Activated naive CD4-positive, alpha-beta T cell treated with Interleukin-2 at 50 U/mL for 16 hours (primary cell): ENCODE results near the gene FAM25A.
"Not testable (repeated sequence)": the region's sequence is repeated elsewhere in the genome, so short reads cannot be mapped to it uniquely, and the experiment has no call there.

Experiments
- DNase-seq: peaks from one replicate; pipeline ENCODE4 v3.0.0-alpha.2; 2020

Gene FAM25A

DNA sequence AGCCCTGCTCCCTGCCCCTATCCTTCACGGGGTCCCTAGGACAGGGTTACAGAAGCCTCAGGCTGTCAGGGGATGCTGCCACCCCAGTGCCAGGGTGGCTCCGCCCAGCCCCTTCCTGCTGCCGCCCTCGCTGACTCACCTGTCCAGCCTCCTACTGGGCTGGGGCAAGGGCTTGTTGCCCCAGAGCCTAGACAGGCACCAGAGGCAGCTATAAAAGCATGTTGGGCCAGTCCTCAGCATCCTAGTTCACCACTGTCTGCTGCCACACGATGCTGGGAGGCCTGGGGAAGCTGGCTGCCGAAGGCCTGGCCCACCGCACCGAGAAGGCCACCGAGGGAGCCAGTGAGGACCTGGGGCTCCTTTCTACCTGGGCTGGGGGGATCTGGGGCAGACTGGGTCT, at the start of gene FAM25A:
Gene FAM25A (plus strand): TSS at position 239 of the 400 bp plus-strand sequence. CDS start 31 bp downstream, at position 270.
- not testable (repeated sequence) for DNase-seq

DNA sequence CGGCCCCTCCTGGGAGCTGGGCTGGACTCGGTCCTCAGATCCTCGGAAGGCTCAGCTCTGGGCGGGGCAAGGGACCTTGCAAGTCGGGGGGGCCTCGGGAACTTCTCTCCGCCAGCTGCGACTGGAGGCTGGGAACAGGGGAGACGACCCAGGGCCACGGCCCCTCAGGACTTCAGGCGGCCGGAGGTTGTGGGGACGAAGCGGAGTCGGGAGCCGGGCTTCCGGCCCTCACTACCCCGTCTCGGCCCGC, 49.2 kb upstream of the FAM25A start:
- DNase-seq = no peak

DNA sequence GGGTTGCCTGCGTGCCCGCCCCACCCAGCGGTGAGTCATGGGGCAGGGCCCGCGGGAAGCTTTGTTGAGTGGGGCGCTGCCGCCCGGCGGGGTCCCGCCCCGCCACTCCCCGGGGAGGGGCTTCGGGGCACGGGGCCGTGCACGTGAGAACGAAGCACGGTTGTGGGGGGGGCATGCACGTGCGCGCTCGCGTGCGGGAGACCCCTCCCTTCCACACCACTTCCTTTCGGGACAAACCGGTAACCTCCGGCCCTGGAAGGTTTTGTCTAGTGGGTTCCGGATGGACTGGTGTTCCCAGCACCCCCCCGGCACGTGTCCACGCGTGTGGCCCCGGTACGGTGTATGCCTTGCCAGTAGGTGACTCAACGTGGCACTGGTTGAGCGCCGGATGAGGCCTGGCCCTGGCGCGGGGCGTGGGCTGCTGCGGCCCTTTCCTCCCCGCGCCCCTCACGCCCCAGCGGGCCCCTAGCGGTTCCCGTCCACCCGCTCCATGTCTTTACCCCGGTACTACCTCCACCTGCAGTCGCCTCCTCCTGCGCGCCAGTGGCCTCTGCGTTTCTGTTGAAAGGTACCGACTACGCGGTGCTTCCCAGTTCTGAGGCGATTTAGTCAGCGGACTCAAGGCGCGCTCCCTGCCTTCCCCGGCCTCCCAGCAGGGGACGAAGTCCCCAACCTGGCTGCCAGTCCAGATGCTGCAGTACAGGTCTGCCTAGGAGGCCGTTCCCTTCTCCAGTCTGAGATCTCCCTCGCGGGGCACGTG, 48.7 kb upstream of the FAM25A start:
- peak; percentile 89 for DNase-seq

DNA sequence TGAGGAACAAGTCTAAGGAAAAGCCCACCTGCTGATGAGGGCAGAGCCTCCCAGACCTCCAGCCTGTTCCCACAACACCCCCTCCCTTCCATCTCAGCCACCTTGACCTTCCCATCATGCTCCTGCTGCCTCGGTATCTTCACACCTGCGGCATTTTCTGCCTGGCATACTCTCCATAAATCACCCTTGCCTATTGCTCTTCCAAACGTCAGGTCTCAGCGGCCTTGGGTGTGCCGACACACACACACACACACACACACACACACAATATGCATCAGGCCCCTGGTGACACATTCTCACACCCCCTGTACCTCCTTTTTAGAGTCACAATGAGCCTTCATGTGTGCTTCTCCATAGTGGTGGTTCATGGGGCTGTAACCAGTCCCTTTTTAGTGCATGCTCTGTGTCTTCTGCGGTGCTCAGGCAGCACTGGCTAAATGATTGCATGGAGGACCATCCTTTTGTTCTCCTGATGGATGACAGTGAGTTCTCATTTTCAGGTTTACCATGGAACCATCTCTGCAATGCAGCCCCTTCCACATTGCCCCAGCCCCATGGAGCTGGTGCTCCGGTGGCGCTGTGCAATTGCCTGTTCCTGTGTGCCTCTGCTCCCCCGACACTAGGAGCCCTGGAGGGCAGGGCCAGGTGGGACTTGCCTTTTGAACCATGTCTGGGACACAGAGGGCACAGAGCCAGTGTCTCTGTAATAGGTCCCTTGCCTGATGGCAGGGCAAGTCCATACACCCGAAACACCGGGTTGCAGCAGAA, 47.3 kb upstream of the FAM25A start:
- DNase-seq = no peak

DNA sequence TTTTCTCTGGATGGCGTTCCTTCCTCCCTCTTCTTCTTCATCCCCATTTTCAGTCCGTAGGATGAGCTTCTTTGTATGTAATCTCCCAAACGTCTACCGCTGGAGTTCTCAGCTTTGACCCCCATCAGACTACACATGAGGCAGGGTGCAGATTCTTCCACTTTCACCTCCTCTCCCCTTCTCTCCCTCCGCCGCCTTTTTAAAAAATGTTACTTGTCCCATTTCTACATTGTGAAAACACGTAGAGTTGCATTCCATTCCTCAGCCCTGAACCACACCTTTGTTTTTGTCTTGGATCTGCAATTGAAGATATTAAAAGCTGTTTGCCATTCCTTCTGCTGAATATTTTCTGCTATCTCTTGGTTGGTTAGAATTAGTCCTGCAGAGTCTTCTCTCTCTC, 45.6 kb upstream of the FAM25A start:
- no peak for DNase-seq

DNA sequence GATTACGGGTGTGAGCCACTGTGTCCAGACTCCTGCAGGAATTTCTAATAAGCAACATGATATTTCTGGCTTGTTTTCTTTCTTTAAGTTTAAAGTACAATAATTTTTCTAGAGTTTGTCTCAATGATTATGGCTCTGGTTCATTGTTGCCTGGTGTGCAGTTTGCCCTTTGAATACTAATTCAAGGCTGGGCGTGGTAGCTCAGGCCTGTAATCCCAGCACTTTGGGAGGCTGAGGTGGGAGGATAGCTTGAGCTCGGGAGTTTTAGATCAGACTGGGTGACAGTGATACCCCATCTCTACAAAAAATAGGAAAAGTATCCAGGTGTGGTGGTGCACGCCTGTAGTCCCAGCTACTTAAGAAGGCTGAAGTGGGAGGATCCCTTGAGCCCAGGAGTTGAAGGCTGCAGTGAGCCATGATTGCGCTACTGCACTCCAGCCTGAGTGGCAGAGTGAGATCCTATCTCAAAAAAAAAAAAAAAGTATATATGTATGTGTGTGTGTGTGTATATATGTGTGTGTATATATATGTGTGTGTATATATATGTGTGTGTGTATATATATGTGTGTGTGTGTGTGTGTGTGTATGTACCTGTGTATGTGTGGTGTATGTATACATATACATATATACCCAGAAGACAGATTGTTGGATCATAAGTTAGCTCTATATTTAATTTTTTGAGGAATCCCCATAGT, 43.6 kb upstream of the FAM25A start:
- no peak for DNase-seq

DNA sequence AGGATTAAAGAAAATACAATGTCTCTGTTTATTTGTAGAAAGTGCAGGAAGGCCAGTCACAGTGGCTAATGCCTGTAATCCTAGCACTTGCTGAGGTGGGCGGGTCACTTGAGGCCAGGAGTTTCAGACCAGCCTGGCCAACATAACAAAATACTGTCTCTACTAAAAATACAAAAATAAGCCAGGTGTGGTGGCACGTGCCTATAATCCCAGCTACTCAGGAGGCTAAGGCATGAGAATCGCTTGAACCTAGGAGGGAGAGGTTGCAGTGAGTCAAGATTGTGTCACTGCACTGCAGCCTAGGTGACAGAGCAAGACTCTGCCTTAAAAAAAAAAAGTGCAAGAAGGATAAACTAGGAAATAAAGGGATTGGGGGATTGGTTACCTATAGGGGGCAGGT, 41.6 kb upstream of the FAM25A start:
- not testable (repeated sequence) for DNase-seq

DNA sequence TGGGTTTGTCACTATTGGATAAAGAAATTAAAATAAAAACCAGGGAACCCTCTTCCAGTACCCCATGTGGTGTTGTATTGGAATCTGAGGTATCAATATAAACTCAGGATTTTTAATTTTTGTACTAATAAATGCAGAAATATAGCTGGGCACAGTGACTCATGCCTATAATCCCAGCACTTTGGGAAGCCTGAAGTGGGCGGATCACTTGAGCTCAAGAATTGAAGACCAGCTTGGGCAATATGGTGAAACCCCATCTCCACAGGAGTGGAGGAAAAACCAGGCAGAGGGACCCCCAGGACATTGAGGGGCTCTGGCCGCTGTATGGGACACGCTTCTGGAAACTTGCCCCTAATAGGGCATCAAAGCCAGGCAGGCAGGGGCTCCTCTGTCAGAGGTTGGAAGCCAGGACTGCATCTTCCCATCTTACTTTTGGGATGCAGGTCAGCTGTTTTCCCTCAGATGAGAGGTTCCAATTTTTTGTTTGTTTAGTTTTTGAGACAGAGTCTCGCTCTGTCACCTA, 40.7 kb upstream of the FAM25A start:
- DNase-seq = no peak

DNA sequence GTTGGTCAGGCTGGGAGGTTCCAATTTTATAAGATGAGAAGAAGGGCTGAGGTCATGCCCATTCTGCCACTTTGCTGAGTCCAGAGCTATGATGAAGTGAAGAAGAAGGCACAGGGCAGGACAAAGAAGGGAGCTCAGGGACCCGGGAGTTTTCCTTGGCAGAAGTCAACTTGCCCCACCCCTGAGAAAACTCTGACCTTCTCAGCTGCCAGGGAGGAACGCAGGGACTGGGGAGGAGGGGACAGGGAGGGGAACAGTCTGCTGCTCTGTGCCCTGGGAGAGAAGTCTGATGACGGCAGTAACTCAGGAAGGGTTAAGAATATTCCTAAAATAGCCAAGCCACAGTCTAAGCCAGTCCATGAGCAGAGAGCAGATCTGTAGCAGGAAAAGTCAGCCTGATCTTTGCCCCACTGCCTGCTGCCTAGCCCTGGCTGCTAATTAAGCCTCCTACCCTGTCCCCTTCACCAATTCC, 40.1 kb upstream of the FAM25A start:
- DNase-seq = no peak

DNA sequence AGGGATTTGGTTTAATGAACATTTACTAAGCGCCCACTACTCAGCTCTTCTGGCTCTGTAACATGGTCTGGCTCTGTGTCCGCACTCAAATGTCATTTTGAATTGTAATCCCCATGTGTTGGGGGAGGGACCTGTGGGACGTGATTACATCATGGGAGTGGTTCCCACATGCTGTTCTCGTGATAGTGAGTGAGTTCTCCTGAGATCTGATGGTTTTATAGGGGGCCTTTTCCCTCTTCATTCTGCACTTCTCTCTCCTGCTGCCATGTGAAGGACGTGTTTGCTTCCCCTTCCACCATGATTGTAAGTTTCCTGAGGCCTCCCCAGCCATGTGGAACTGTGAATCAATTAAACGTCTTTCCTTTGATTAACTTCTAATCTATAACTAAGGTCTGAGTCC, 39.1 kb upstream of the FAM25A start:
- DNase-seq = not testable (repeated sequence)

DNA sequence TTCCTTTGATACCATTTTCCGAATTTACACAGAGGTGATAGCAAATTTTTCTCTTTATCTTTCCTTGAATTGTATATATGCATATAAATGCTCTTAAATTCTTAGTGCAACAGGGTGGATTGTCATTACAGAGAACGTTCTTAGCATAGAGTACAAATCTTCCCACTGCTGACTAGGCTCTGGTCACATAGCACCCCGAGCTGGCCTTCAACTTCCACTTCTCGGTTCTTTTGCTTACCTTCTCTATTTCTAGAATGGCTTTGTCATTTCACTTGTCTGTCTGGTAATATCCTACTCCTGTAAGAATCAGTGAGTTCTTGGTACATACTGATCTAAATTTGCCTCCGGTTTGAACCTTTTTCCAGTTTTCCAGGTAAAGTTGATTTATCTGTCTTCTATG, 38.4 kb upstream of the FAM25A start:
- no peak for DNase-seq

DNA sequence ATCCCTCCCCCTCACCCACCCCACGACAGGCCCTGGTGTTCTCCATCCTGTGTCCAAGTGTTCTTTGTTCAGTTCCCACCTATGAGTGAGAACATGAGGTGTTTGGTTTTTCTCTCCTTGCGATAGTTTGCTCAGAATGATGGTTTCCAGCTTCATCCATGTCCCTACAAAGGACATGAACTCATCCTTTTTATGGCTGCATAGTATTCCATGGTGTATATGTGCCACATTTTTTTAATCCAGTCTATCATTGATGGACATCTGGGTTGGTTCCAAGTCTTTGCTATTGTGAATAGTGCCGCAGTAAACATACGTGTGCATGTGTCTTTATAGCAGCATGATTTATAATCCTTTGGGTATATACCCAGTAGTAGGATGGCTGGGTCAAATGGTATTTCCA, 35.6 kb upstream of the FAM25A start:
- not testable (repeated sequence) for DNase-seq

DNA sequence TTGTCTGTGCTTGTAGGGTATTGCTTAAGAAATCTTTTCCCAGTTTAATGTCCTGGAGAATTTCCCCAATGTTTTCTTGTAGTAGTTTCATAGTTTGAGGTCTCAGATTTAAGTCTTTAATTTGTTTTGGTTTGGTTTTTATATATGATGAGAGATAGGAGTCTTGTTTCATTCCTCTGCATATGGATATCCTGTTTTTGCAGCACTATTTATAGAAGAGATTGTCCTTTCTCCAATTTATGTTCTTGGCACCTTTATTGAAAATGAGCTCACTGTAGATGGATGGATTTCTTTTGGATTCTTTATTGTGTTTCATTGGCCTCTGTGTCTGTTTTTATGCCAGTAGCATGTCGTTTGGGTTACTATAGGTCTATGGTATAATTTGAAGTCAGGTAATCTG, 31.6 kb upstream of the FAM25A start:
- DNase-seq = no peak

DNA sequence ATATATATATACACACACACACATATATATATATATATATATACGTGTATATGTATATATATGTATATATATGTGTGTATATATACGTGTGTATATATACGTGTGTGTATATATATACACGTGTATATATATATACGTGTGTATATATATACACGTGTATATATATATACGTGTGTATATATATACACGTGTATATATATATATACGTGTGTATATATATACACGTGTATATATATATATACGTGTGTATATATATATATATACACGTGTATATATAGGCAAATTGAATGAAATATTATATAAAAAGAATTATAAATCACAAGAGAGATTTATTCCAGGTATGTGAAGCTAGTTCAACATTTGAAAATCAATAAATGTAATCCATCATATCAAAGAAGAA, 28.7 kb upstream of the FAM25A start:
- not testable (repeated sequence) for DNase-seq

DNA sequence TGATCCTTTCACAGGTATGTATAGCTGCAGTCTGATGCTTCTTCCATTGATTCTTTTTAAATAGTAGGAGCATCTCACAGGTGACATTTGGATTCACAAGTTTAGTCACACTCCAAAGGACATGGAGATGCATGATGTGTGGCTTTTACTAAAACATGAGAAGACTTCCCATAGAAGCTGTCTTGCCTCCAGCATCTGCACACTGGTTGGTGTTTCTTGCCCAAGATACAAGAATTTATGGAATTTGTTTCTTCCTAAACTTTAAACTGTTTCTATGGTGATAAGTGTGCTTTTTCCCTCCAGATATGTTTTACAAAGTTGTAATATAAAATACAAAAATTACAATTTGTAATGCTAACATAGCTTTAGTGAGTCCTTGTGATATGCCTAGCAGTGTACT, 27.6 kb upstream of the FAM25A start:
- no peak for DNase-seq

DNA sequence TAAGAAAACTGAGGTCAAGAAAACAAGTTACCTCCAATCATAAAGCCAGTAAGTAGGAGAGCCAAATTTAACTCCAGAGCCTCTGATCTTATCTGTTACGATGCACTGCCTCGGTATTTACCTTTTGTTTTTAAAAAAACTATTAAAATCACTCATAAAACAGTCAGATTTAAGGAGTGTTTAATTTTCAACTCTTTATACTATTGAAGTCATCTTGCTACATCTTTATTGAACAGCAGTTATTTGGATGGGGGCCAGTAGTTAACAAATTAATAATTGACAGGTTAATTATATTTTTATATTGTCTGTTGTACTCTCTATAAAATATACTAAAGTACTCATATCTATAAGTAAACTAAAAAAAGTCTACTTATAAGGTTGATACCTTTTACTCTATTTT, 27.2 kb upstream of the FAM25A start:
- no peak for DNase-seq

DNA sequence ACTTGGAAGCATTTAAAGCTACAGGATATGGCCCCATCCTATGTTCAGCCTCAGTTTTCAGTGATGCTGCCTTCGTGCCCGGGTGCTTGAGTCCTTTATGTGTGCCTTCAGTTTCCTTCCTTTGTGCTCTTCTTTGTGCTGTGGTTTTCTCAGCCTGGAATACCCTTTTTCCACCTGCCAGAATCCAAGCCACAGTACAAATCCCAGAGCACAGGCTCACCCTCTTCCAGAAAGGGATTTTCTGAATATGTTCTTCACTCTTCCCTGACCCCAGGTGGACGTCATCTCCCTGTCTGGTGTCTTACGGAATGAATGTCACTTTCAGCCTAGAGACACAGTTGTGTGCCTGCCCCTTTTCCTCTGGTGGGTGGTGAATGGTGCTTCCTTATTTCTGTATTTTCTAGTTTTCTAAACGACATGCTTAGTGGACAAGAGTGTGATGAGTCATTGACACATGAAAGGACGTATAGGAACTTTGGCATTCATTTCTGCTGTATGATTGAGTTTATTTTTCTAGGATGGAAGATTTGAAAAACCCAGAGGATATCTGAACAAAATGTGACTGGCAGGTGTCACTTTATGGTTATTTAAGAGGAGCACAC, 20.2 kb upstream of the FAM25A start:
- not testable (repeated sequence) for DNase-seq

DNA sequence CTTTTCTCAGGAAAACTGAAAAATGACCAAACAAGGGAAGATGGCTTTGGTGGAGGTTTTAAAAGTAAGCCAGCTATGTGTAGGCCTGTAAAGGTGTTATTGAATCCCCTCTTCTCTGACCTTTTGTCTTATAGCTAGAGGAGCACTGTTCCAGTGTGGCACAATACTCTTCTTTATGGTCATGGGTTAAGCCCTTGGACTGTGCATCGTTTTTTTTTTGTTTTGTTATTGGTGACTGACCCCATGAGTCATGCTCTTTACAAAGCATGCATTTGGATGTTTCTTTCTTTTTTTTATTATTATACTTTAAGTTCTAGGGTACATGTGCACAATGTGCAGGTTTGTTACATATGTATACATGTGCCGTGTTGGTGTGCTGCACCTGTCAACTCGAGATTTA, 19.6 kb upstream of the FAM25A start:
- DNase-seq = no peak

DNA sequence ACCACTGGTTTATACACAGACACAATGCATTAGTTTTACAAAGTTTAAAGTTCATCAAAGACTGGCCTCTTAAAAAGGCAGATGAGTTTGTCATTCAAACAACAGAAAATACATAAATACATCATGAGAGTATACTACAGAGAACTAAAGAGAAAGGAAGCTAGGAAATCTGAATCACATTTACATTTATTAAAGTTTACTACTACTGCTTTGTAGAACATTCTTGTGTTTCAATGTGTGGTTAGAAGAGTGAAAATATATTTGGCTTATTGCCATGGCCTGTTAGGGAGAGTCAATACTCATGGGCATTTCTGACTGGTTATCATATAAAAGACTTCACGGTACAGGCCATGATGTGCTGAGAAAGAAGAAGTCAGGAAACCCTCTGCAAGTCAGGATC, 13.0 kb upstream of the FAM25A start:
- DNase-seq = not testable (repeated sequence)

DNA sequence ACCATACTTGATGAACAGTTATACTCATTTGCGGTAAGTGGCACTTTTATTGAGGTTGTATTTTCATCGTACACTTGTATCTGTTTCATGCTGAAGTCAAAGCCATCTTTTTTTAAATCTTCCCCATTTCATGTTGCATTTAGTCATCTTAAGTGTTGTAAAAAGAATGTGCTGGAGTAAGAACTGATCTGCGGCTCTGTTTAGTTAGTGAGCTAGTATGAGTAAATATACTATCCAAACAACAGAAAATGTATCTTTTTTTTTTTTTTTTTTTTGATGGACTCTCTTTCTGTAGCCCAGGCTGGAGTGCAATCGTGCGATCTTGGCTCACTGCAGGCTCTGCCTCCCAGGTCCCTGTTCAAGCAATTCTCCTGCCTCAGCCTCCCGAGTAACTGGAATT, 12.4 kb upstream of the FAM25A start:
- not testable (repeated sequence) for DNase-seq

DNA sequence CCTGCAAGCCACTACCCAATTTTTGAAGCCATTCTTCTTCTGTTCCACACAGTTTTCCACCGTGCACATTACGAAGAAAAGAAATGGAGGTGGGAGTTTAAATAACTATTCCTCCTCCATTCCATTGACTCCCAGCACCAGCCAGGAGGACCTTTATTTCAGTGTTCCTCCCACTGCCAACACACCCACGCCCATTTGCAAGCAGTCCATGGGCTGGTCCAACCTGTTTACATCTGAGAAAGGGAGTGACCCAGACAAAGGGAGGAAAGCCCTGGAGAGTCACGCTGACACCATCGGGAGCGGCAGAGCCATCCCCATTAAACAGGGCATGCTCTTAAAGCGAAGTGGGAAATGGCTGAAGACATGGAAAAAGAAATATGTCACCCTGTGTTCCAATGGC, 11.8 kb upstream of the FAM25A start:
- not testable (repeated sequence) for DNase-seq

DNA sequence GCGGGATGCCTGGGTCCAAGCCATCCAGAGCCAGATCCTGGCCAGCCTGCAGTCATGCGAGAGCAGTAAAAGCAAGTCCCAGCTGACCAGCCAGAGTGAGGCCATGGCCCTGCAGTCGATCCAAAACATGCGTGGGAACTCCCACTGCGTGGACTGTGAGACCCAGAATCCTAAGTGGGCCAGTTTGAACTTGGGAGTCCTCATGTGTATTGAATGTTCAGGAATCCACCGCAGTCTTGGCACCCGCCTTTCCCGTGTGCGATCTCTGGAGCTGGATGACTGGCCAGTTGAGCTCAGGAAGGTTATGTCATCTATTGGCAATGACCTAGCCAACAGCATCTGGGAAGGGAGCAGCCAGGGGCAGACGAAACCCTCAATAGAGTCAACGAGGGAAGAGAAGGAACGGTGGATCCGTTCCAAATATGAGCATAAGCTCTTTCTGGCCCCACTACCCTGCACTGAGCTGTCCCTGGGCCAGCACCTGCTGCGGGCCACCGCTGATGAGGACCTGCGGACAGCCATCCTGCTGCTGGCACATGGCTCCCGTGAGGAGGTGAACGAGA, 10.9 kb upstream of the FAM25A start:
- DNase-seq = not testable (repeated sequence)

DNA sequence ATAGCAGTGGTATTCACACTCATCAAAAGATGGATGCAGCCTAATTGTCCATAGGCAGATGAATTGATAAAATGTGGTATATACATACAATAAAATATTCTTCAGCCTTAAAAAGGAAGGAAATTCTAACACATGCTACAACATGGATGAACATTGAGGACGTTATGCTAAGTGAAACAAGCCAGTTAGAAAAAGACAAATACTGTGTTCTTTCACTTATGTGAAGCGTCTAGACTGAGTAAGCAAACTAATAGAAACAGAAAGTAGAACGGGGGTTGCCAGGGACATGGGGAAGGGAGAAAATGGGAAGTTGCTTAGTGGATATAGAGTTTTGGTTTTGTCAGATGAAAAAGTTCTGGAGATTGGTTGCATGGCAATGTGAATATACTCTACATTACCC, 6.6 kb upstream of the FAM25A start:
- DNase-seq = not testable (repeated sequence)
